Measurements from ENCODE around the gene ERFL.

The ERFL gene

GRCh38 chr19:41862445-41862986 is 65.7 kb downstream of the ERFL start:
- Histone ChIP-seq H3K4me1 (ENCODE audit: insufficient read depth, poor library complexity, severe bottlenecking) (peaks cover 13% of the 10 kb centered on the region), H3K4me3 (ENCODE audit: severe bottlenecking) (no peak overlapping the region), H3K9me3 (ENCODE audit: severe bottlenecking) (no peaks in the 10 kb centered on the region), H3K27ac (ENCODE audit: poor library complexity, severe bottlenecking) (peak overlapping the region; percentile 87), H3K27me3 (ENCODE audit: insufficient read depth, poor library complexity, severe bottlenecking) (no peaks in the 10 kb centered on the region), H3K36me3 (ENCODE audit: low read depth) (peaks cover 72% of the 10 kb centered on the region)
- DNase-seq (ENCODE audit: low spot score): no peak
- TF ChIP-seq CTCF (IDR thresholded peaks at IDR 0.05; ENCODE audit: poor library complexity, severe bottlenecking): no peak
- ATAC-seq (ENCODE audit: low read depth): no peak

- Histone ChIP-seq H3K4me1 (ENCODE audit: insufficient read depth, poor library complexity, severe bottlenecking) (peaks cover 13% of the 10 kb centered on the region), H3K27ac (ENCODE audit: poor library complexity, severe bottlenecking) (peak overlapping the region; percentile 87), H3K4me3 (ENCODE audit: severe bottlenecking) (no peak overlapping the region), H3K36me3 (ENCODE audit: low read depth) (peaks cover 65% of the 10 kb centered on the region), H3K27me3 (ENCODE audit: insufficient read depth, poor library complexity, severe bottlenecking) (no peaks in the 10 kb centered on the region), H3K9me3 (ENCODE audit: severe bottlenecking) (no peaks in the 10 kb centered on the region)
- TF ChIP-seq CTCF (IDR thresholded peaks at IDR 0.05; ENCODE audit: poor library complexity, severe bottlenecking): no peak
- ATAC-seq (ENCODE audit: low read depth) (no peak), DNase-seq (ENCODE audit: low spot score) (no peak)
Measured at GRCh38 chr19:41861846-41862245, 66.4 kb downstream of the ERFL start.

- peaks cover 13% of the 10 kb centered on the region for H3K4me1 ChIP-seq (ENCODE audit: insufficient read depth, poor library complexity, severe bottlenecking)
- H3K27me3 ChIP-seq (ENCODE audit: insufficient read depth, poor library complexity, severe bottlenecking): no peaks in the 10 kb centered on the region
- H3K36me3 ChIP-seq (ENCODE audit: low read depth): peaks cover 59% of the 10 kb centered on the region
- DNase-seq (ENCODE audit: low spot score): no peak
- no peak for ATAC-seq (ENCODE audit: low read depth)
- no peaks in the 10 kb centered on the region for H3K9me3 ChIP-seq (ENCODE audit: severe bottlenecking)
- peak overlapping the region; percentile 90 for H3K4me3 ChIP-seq (ENCODE audit: severe bottlenecking)
- TF ChIP-seq CTCF (IDR thresholded peaks at IDR 0.05; ENCODE audit: poor library complexity, severe bottlenecking): no peak
- peak overlapping the region; percentile 87 for H3K27ac ChIP-seq (ENCODE audit: poor library complexity, severe bottlenecking)
Measured at GRCh38 chr19:41861116-41861768, 67.0 kb downstream of the ERFL start.

GRCh38 chr19:41860419-41861115 is 67.7 kb downstream of the ERFL start:
- Histone ChIP-seq H3K4me3 (ENCODE audit: severe bottlenecking) (peak overlapping the region; percentile 90), H3K27me3 (ENCODE audit: insufficient read depth, poor library complexity, severe bottlenecking) (no peaks in the 10 kb centered on the region), H3K27ac (ENCODE audit: poor library complexity, severe bottlenecking) (peak overlapping the region; percentile 87), H3K4me1 (ENCODE audit: insufficient read depth, poor library complexity, severe bottlenecking) (peaks cover 13% of the 10 kb centered on the region), H3K36me3 (ENCODE audit: low read depth) (peaks cover 52% of the 10 kb centered on the region), H3K9me3 (ENCODE audit: severe bottlenecking) (no peaks in the 10 kb centered on the region)
- no peak for TF ChIP-seq CTCF (IDR thresholded peaks at IDR 0.05; ENCODE audit: poor library complexity, severe bottlenecking)
- DNase-seq (ENCODE audit: low spot score) (no peak), ATAC-seq (ENCODE audit: low read depth) (no peak)

Data from RWPE2 (cell line).